GM19099 (cell line): ENCODE data around the gene PCDHGA5.
"Not testable (repeated sequence)": the region's sequence is repeated elsewhere in the genome, so short reads cannot be mapped to it uniquely, and the experiment has no call there.

ENCODE experiments used
- POLR2A ChIP-seq: IDR thresholded peaks from 3 replicates; pipeline ENCODE4 v1.6.1; 2011; ENCODE audit warnings: low read depth; ENCODE audit not compliant: insufficient read length; ENCODE audit errors: extremely low read depth

PCDHGA5 gene

GRCh38 chr5:141382469-141383294 lies 18.7 kb downstream of the PCDHGA5 start, which contains the start of gene PCDHGA7:
PCDHGA7 (plus strand) TSS chr5:141382742; CDS start chr5:141382900, 158 bp downstream.
- TF ChIP-seq POLR2A: no peak

GRCh38 chr5:141383345-141383744 lies 19.4 kb downstream of the PCDHGA5 start:
- TF ChIP-seq POLR2A: no peak

- TF ChIP-seq POLR2A: no peak
Observed at GRCh38 chr5:141384471-141385267, 20.7 kb downstream of the PCDHGA5 start.

GRCh38 chr5:141387557-141388311 lies 23.8 kb downstream of the PCDHGA5 start, which contains the start of gene PCDHGB4:
PCDHGB4 (plus strand) TSS chr5:141387698; CDS start chr5:141387885, 187 bp downstream.
- TF ChIP-seq POLR2A: not testable (repeated sequence)

- TF ChIP-seq POLR2A: no peak
Observed at GRCh38 chr5:141388661-141389060, 24.7 kb downstream of the PCDHGA5 start.

- no peak for TF ChIP-seq POLR2A
Observed at GRCh38 chr5:141389153-141390042, 25.4 kb downstream of the PCDHGA5 start.

GRCh38 chr5:141392429-141393198 lies 28.7 kb downstream of the PCDHGA5 start, which contains the start of gene PCDHGA8:
PCDHGA8 (plus strand) TSS chr5:141392633; CDS start chr5:141392814, 181 bp downstream.
- no peak for TF ChIP-seq POLR2A

- TF ChIP-seq POLR2A: no peak
Observed at GRCh38 chr5:141393267-141393666, 29.3 kb downstream of the PCDHGA5 start.

- TF ChIP-seq POLR2A: not testable (repeated sequence)
Observed at GRCh38 chr5:141397756-141398551, 34.0 kb downstream of the PCDHGA5 start, which contains the start of gene PCDHGB5. PCDHGB5 (plus strand) TSS chr5:141397947; CDS start chr5:141398128, 181 bp downstream.

- no peak for TF ChIP-seq POLR2A
Observed at GRCh38 chr5:141398608-141399007, 34.6 kb downstream of the PCDHGA5 start.

GRCh38 chr5:141399555-141400258 lies 35.7 kb downstream of the PCDHGA5 start:
- no peak for TF ChIP-seq POLR2A

- no peak for TF ChIP-seq POLR2A
Observed at GRCh38 chr5:141402553-141403243, 38.7 kb downstream of the PCDHGA5 start, which contains the start of gene PCDHGA9. PCDHGA9 (plus strand) TSS chr5:141402778; CDS start chr5:141402953, 175 bp downstream.
